ENCODE results near the gene GBP5.
"Not testable (repeated sequence)": the region's sequence is repeated elsewhere in the genome, so short reads cannot be mapped to it uniquely, and the experiment has no call there.

The GBP5 gene

GRCh38 chr1:89272269-89273041 lies at the start of gene GBP5:
Gene GBP5, minus strand, starts transcription at chr1:89272860. Its CDS starts 3,305 bp downstream, at chr1:89269555.
- DNase-seq (ENCODE audit: low read depth), result not testable (repeated sequence)

GRCh38 chr1:89322402-89322801 lies 49.7 kb upstream of the GBP5 start:
- DNase-seq (ENCODE audit: low read depth), result no peak

DNA sequence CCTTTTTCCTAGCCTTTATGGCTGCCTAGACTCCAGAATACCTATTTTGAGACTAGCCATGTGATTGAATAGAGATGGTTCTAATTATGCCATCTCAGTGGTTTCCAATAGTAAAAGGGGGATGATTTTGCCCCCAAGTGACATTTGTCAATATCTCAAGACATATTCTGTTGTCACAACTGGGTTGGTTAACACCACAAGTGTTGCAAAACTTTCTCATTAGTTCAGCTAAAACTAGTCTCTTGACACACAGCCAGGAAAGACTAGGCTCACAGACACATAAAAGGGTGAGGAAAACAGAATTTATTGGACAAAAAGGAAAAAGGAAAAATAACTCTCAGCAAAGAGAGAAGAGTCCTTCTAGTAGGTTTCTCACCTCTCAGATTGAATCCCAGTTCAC lies 39.9 kb upstream of the GBP5 start:
- DNase-seq (ENCODE audit: low read depth), result no peak

GRCh38 chr1:89311757-89312156 lies 39.1 kb upstream of the GBP5 start:
- DNase-seq (ENCODE audit: low read depth), result peak; percentile 4

- DNase-seq (ENCODE audit: low read depth), result peak; percentile 27
Measured at GRCh38 chr1:89310976-89311375, 38.3 kb upstream of the GBP5 start.

DNA sequence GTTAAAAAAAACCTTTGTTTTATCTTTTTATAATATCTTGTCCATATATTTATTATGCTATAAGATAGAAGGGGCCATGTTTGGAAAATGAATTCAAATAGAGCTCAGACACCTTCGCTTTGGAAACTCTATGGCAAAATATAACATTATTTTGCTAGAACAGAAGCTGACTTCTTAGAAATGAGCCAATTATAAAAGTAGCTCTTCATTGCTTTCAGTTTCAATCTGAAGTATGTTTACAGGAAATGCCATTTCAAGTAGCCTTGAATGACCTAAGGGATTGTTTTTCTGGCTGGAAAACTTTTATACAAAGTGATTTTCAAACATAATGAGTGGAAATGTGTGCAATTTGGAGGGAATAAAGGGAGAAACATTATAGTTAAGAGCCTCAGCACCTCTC lies 37.8 kb upstream of the GBP5 start:
- DNase-seq (ENCODE audit: low read depth), result peak; percentile 21

- no peak for DNase-seq (ENCODE audit: low read depth)
Measured at GRCh38 chr1:89309828-89310227, 37.2 kb upstream of the GBP5 start.

GRCh38 chr1:89306273-89306672 lies 33.6 kb upstream of the GBP5 start:
- DNase-seq (ENCODE audit: low read depth), result no peak

DNA sequence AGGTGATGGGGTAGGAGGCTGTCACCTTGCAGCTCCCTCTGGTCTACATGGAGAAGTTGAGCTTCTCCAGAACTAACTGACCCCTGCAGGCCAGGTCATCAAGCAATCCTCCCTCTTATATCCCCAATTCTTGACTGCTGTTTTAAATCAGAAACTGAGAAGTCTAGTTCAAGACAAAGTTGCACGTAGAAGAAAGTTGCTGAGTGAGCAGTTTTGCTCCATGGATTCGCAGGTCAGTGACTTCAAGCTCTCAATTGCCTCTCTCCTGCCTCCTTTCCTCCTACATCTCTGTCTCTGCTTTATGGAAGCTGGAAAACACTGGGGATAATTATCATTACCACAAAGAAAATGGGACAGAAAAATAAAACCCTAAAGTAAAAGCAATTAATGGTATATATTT lies 32.8 kb upstream of the GBP5 start:
- DNase-seq (ENCODE audit: low read depth), result no peak

DNA sequence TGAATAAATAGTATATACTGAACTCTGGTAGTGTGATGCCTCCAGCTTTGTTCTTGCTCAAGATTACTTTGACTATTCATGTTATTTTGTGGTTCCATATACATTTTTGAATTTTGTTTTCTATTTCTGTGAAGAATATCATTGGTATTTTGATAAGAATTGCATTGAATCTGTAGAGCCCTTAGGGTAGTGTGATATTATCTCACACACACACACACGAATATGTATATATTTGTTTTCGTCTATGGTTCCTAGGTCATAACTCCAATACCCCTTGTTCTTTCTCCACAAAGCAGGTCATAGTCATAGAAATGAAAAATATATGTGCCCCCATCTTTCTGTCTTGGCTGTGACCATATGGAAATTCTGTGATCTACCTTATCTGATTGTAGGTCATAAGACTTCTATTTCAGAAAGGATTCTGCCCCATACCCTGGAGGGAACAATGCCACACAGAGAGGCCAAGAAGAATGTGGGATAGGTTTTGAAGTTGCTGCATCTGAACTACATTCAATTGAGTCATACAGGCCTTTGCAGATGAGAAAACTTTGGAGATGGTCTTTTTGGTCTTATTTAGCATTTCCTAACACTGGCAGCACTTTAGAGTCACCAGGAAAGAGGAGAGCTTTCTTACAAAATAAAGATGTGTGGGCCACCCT lies 32.0 kb upstream of the GBP5 start:
- DNase-seq (ENCODE audit: low read depth), result no peak

GRCh38 chr1:89302697-89303332 lies 30.2 kb upstream of the GBP5 start:
- DNase-seq (ENCODE audit: low read depth), result no peak

- DNase-seq (ENCODE audit: low read depth), result not testable (repeated sequence)
Measured at GRCh38 chr1:89299739-89300463, 27.2 kb upstream of the GBP5 start.

- no peak for DNase-seq (ENCODE audit: low read depth)
Measured at GRCh38 chr1:89298461-89298860, 25.8 kb upstream of the GBP5 start.

DNA sequence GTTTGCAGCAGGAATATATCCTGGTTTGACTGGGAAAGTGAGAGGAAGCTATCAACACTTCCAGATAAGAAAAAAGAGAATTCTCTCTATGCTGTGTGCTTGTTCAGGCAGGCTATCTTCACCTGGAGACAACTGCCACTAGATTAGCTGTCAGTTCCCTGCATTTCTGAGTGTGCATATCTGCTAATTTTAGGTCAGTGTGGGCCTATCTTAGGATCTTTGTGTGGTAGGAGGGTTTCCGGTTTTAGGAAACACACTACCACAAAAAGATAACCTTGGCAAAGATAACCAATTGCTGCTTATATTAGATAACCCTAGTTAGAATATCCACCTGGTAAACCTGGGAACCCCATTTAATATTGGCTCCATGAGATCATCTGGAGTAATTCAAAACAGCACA lies 22.5 kb upstream of the GBP5 start:
- DNase-seq (ENCODE audit: low read depth), result no peak

DNA sequence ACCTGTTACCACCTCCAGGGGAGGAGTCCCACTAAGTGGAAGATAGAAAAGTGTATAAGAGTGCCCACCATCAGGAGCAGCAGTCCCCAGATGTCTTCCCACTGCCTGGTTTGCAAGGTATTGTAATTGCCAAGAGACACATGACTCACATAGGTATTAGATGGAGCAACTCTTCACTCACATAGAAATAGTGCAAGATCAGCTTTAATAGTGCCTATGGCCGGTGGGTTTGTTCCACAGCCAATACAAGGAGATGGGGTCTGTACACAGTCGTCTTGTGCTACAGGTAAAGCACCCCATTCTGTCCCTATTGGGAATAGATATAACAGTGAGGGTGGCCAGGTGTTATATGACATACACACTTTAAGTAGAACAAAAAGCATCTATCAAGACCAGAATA lies 18.6 kb upstream of the GBP5 start:
- DNase-seq (ENCODE audit: low read depth), result no peak

DNA sequence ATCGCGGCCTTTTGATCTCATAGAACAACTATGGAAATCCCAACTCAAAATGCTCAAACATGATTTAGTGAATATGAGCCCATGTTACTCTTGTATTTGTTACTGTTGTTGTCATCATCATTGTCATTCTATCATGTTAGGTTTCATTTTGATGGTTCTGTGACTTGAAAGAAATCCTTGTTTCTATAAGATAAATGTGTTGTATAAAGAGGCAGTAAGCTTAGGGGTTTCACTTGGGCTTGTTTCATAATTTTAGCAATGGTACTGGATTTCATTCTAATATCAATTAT lies 15.3 kb upstream of the GBP5 start:
- DNase-seq (ENCODE audit: low read depth), result no peak

- DNase-seq (ENCODE audit: low read depth), result no peak
Measured at GRCh38 chr1:89287181-89288050, 14.8 kb upstream of the GBP5 start.

DNA sequence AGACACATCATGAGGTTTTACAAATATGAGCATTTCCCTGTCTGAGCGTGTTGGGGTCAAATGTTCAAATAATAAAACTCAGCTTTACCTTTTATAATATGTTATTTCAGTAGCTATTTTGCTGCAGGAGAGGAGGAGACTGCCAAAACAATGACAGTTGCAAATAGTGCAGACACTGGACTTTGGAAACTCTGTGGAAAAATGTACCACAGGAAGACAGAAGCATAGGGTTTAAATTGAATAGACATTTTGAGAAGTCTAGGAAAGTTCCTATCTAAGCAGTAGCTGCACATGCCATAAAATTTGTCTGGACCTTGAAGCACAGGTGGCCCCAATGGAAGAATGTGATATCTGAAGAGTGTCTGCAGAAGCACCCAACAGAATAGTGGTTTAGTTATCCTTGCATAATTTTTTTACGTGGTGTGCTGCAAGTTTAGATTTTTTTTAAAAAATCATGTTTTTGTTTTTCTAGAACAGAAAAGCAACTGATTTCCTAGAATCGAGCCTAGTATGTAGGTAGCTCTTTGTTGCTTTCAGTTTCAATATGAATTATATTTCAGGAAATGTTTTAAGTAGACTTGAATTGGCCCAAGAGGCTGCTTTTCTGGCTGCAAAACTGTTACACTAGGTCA lies 14.0 kb upstream of the GBP5 start:
- DNase-seq (ENCODE audit: low read depth), result no peak

GRCh38 chr1:89285745-89286380 lies 13.2 kb upstream of the GBP5 start:
- no peak for DNase-seq (ENCODE audit: low read depth)

- DNase-seq (ENCODE audit: low read depth), result not testable (repeated sequence)
Measured at GRCh38 chr1:89284078-89284763, 11.6 kb upstream of the GBP5 start.

Measured in amniotic epithelial cell (primary cell).